GM20000 (cell line): ENCODE results near the gene MAP10.

Experiments used
- DNase-seq: peaks from one replicate; pipeline ENCODE4 v3.0.0; 2012; ENCODE audit warnings: low spot score
- TF ChIP-seq, protein P1 (sequence below): IDR thresholded peaks from 2 replicates; pipeline ENCODE4 v1.5.1; 2012; ENCODE audit warnings: mild to moderate bottlenecking, control low read depth; ENCODE audit errors: extremely low read depth, missing control alignments

MAP10 gene

DNA sequence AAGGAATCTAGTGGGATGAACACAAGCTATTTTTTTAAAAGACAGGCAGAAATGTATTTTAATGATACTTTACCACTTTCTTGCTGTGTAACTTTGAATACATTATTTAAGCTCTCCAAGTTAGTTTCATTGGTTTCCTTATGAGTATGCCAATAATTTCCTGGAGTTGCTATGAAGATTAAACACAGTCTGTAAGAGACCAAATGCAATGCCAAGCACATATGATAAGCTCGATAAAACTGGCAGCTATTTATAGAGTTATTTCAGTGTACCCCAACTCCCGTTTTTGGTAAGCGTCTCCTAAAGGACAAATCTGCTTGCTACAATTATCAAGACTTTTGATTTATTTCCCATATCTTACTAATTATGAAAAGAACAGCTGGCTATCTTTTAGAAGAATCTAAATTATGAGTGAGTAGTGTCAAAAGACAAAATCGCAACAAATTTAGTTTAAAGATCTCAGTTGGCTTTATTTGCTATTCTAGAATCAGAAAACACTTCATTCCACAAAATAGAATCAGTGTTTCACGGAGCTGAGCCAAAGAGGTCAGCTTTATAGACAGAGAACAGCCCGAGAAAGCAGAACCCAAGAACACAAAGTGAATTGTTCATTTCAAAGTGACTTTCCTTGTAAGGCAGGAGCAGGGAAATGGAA, 7.2 kb upstream of the MAP10 start:
- no peak for DNase-seq
- TF ChIP-seq, protein P1, sequence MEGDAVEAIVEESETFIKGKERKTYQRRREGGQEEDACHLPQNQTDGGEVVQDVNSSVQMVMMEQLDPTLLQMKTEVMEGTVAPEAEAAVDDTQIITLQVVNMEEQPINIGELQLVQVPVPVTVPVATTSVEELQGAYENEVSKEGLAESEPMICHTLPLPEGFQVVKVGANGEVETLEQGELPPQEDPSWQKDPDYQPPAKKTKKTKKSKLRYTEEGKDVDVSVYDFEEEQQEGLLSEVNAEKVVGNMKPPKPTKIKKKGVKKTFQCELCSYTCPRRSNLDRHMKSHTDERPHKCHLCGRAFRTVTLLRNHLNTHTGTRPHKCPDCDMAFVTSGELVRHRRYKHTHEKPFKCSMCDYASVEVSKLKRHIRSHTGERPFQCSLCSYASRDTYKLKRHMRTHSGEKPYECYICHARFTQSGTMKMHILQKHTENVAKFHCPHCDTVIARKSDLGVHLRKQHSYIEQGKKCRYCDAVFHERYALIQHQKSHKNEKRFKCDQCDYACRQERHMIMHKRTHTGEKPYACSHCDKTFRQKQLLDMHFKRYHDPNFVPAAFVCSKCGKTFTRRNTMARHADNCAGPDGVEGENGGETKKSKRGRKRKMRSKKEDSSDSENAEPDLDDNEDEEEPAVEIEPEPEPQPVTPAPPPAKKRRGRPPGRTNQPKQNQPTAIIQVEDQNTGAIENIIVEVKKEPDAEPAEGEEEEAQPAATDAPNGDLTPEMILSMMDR, result no peak

GRCh38 chr1:232798920-232799319, 6.3 kb upstream of the MAP10 start:
- TF ChIP-seq, protein P1, result no peak
- no peak for DNase-seq

DNA sequence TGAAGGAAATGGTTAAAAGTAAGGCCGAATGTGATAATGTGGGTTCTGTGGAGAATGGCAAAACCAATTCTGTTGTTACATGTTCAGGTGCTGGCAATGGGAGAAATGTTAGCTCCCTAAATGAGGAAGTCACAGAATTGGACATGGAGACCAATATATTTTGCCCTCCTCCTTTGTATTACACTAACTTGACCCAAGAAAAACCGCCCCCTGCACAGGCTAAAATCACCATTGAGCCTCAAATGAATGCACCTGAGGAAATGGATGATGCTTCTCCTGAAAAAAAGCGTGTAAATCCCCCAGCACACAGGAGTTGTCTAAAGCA, 932 bp downstream of the MAP10 start:
- TF ChIP-seq, protein P1, result no peak
- no peak for DNase-seq

DNA sequence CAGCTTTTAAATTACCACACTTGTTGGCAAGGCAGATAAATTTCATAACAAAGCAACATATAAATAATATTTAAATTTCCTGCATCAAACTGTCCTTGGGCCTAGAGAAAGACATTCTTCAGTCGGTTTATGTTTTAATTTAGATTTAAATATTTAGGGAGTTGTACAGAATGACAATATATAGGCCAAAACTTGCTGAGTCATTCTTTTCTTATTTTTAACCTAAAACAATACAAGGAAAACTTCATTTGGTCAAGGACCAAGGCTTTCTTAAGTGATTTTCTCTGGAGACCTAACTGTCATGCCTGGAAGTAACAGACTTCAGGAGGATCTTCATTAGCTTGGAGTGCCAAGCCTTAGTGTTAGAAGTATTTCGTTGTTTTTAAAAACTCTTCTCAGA, 5.6 kb downstream of the MAP10 start:
- TF ChIP-seq, protein P1, result no peak
- DNase-seq, result no peak

- DNase-seq, result no peak
- TF ChIP-seq, protein P1, result no peak
These were observed 7.3 kb downstream of the MAP10 start for GRCh38 chr1:232812560-232812959.

GRCh38 chr1:232813097-232813496, 7.9 kb downstream of the MAP10 start:
- DNase-seq, result no peak

DNA sequence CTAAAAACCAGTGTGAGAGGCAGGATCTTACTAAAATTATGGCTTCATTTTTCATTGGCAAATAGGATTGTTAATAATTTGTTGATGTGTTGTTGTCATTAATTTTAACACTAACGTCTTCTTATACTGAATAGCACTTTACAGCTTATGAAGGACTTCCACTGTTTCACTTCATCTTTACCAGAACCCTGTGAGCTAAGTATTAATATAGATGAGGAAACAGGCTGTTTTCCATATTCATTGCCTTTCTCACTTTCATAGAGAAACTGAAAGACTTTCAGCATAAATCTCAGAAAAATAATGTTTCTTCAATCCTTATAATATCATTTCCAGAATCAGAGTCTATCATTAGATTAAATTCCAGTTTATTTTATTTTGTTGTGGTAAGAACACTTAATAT, 8.5 kb downstream of the MAP10 start:
- no peak for DNase-seq
- TF ChIP-seq, protein P1, result no peak

More at GRCh38 chr1:232813097-232813496, 7.9 kb downstream of the MAP10 start:
- TF ChIP-seq, protein P1, result no peak
